NCI-H187 treated with DMSO at 0.1 percent for 48 hours (cell line): ENCODE data around the gene VWA2.

Experiments used
- DNase-seq: peaks from one replicate; lab custom pipeline; 2025; lab: John Stamatoyannopoulos, UW

Gene VWA2

GRCh38 chr10:114239117-114239993 lies at the start of gene VWA2:
Gene VWA2 (plus strand): TSS chr10:114239254. CDS start chr10:114248714, 9,460 bp downstream.
- DNase-seq = no peak

- DNase-seq = no peak
Observed at GRCh38 chr10:114189700-114190099, 49.4 kb upstream of the VWA2 start.

GRCh38 chr10:114195079-114195478 lies 44.0 kb upstream of the VWA2 start:
- no peak for DNase-seq

- DNase-seq = no peak
Observed at GRCh38 chr10:114199239-114199638, 39.8 kb upstream of the VWA2 start.

- DNase-seq = no peak
Observed at GRCh38 chr10:114202812-114203211, 36.2 kb upstream of the VWA2 start.

DNA sequence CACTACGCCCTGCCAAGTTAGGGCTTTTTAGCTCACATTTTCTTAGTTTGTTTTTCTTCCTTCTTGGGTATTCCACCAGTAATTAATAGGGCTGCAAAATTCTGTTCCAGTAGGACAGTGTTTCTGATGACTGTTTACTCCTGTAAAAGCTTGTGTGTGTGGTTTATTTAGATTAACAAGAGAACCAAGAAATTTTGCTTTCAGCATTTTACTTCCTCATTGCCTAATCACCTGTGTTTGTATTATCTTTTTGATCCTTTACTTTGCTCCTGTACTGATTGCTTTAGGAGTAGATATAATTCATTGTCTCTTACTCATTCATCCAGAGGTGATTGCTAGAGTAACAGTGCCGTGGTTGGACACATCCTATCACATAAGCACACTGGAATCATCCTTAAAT lies 32.2 kb upstream of the VWA2 start:
- DNase-seq = no peak

DNA sequence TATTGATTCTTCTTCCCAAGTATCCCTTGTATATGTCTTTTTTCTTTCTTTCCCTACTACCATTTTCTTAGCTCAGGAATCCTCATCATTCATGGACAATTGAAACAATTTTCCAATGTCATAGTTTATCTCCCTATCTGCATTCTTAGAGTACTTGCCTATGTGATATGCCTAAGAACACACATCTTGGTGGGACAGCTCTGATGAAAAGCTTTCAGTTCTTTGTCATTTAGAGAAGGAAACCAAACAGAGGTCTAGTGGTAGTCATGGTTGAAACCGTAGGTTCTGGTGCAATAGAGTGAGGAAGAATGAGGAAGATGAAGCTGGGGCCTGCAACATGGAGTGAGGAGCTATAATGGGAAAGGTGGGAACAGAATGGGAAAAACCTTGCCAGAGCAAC lies 31.7 kb upstream of the VWA2 start:
- no peak for DNase-seq

- DNase-seq = no peak
Observed at GRCh38 chr10:114208351-114208750, 30.7 kb upstream of the VWA2 start.

GRCh38 chr10:114212153-114212552 lies 26.9 kb upstream of the VWA2 start:
- DNase-seq = no peak

DNA sequence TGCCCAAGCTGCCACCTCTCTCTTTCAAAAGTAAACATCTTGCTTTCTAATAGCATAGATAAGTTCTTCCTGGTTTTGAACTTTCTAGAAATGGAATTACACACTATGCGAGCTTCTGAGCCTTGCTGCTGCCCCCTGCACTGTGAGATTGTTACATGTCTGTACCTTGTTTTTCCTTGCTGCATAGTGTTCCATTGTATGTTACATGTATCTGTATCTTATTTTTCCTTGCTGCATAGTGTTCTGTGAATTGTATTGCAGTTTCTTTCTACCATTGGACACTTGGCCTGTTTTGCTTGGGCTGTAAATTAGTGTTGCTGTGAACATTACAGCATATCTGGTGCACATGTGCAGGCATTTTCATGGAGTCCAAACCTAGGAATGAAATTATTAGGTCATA lies 24.0 kb upstream of the VWA2 start:
- DNase-seq = no peak

GRCh38 chr10:114220281-114220680 lies 18.8 kb upstream of the VWA2 start:
- DNase-seq = no peak

DNA sequence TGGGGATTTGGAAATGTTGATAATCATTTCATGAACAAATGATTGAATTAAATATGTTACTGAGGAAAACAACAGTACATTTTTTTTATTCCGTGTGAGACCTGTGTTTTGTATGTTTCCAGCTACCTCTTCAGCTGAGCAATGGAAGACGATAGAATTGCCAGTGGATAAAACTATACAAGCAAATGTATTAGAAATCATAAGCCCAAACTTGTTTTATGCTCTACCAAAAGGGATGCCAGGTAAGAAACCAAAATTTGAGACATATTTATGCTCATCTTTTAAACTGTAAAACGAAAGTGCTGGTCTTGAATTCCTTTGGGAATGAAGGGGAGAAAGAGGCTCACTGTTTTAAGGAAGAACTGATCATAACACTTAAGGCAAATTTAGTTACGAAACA lies 17.8 kb upstream of the VWA2 start:
- DNase-seq = no peak

DNA sequence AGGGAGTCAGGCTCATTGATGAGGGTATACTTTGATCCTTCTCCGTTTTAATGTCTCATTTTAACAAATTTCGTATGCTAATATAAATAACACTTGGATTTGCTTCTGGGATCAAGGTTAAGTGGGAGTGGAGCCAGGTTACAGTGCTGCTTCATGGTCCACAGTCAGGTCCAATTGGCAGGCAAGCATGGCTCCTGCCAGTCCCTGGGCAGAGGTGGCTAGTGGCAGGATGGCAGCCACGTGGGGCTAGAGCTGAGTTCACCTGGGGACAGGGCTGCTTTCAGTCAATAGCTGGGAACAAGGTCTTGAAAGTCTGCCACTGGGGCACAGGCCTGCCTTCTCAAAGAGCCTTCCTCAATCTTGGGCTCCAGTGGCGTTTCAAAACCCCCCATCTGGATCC lies 16.0 kb upstream of the VWA2 start:
- DNase-seq = no peak

DNA sequence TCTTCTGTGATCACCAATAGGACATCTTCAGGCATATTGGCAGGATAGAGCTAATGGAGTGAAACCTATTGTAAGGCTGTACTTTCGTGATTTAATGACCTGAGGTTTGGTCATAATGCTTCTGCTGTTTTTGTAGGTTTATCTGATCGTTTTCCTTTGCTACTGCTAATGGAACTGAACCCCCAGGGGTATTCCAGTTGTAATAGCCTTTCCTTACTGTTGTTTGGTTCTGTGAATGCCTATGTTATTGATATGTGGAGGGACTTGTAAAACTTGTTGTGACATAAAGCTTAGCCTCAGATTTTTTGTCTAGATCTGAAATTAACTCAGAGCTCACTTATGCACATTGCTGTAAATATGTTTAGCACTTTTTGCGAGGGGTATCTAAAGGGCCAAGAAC lies 10.9 kb upstream of the VWA2 start:
- DNase-seq = no peak

- DNase-seq = no peak
Observed at GRCh38 chr10:114232561-114233176, 6.4 kb upstream of the VWA2 start.

DNA sequence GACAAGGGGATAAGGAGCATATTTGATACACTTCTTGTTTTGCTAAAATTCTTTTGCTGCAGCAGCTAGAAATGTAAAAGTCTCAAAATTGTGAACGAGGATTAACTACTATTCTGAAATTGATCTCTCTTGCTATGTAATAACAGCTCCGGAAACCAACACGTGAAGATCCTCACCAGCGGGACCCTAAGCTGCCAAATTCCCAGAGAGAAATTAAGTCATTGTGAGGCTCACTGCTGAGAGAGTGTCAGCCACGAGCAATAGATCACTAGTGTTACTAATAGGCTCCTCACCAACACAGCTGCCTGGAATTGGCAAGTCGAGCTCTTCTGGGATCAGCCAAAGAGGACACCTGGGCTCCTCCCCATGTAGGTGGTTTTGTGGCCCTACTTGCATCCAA lies 5.6 kb upstream of the VWA2 start:
- DNase-seq = no peak

DNA sequence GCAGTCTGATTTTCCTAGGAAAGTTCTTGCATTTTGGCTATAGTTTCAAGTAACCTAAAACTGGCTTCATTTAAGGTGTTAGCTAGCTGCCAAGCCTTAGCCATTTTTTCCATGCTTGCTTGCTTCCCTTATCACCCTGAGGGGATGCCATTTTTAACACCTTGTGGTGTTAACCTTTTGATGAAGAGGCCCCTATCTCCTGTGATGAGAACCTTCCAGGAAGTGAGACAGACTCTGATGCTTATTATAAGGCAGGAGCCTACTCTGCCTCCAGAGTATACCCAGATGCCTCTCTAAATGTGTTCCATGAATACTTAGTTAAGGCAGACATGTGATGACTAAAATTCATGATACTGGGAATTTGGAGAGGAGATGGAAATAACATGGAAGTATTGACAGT lies 4.9 kb upstream of the VWA2 start:
- DNase-seq = no peak

DNA sequence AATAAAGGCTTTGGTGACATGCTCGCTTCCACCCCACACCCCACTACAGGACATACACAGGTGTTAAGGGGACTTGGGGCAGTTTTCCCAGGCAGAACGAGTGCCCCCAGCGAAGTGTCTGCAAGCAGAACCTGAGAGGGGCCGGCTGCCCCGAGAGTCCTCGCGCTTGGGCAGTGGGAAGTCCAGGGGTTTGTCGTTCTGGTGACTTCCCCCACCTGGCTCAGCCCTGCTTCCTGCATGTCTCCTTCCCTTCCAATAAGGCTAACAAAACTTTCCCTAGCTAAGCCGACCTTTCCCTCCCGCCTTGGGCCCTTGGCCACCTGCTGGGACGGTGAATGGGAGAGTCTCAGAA lies 916 bp downstream of the VWA2 start:
- no peak for DNase-seq

DNA sequence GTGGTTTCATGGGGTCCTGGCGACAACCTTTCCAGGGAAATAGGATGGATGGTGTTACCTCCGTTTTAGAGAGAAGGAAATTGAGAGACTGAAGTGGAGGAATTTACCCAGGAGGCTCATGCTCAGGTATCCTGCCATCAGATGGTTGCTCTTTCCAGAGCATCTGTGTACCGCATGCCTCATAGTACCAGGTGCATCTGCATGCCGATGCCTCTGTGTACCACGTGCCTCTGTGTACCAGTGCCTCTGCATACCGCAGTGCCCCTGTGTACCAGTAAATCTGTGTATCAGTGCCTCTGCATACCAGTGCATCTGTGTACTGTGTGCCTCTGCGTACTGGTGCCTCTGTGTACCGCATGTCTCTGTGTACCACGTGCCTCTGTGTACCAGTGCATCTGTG lies 3.2 kb downstream of the VWA2 start:
- DNase-seq = no peak

GRCh38 chr10:114243661-114244060 lies 4.6 kb downstream of the VWA2 start:
- DNase-seq = no peak

- DNase-seq = no peak
Observed at GRCh38 chr10:114244126-114244525, 5.1 kb downstream of the VWA2 start.

GRCh38 chr10:114245121-114245791 lies 6.2 kb downstream of the VWA2 start:
- DNase-seq = no peak

DNA sequence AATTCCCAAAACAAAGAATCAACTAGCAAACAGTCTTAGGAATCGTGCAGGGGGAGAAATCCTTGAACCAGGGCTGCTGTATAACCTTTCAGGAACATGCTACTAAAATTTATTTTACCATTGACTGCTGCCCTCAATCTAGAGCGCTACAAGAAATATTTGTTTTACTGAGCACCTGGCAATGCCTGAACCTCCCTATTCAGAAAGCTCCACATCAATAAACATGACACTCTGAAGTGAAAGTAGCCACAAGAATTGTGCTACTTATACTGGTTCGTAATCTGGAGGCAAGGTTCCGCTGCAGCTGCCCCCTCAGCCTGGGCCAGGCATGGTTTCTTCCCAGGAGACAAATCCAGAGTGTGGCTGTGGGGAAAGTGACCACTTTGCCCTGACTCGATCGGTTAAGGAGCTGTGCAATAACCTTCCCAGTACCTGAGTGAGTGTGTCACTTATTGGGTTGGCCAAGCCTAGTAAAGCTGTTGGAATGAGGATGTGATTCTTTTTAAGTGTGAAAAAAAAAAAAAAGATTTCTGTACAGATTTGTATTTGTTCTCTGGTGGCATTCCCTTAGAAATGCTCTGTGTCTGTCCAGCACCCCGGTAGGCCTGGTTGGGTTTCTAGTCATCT lies 7.7 kb downstream of the VWA2 start:
- no peak for DNase-seq
